HFFc6 (cell line): ENCODE results near the gene YAP1. TPM values are rescaled to one million over a fixed set of nuclear protein-coding genes. Genes with fewer than 3 reads are reported as not detected.
"Not testable (repeated sequence)": the region's sequence is repeated elsewhere in the genome, so short reads cannot be mapped to it uniquely, and the experiment has no call there.

Source experiments
- DNase-seq: peaks from one replicate; pipeline ENCODE4 v3.0.0-alpha.2; 2018
- H3K27ac Mint-ChIP-seq: 2 replicates; pipeline ENCODE4 v1.8.0; 2020; ENCODE audit warnings: mild to moderate bottlenecking, mixed read lengths
- H3K27me3 Mint-ChIP-seq: 2 replicates; pipeline ENCODE4 v1.8.0; 2021; ENCODE audit warnings: mild to moderate bottlenecking, moderate library complexity, mixed read lengths; ENCODE audit not compliant: insufficient read depth
- H3K36me3 Mint-ChIP-seq: 2 replicates; pipeline ENCODE4 v1.8.0; 2021; ENCODE audit warnings: low read depth, mixed read lengths
- H3K4me1 Mint-ChIP-seq: 2 replicates; pipeline ENCODE4 v1.8.0; 2020; ENCODE audit warnings: low read depth, mixed read lengths
- H3K4me3 Mint-ChIP-seq: 2 replicates; pipeline ENCODE4 v1.8.0; 2020; ENCODE audit warnings: mild to moderate bottlenecking, moderate library complexity, mixed read lengths
- H3K9me3 Mint-ChIP-seq: 2 replicates; pipeline ENCODE4 v1.8.0; 2020; ENCODE audit warnings: mild to moderate bottlenecking, mixed read lengths
- total RNA-seq, 6 experiments: library from RNA; stranded (reverse); fragmentation: NEBNext Ultra II Directional; extraction: Animal tissue kit (Norgen Biotek cat#: 25700); gene quantifications; 2 replicates in 1 of 6; 3 replicates in 5 of 6; pipeline ENCODE4 v1.2.3, GENCODE V29; 2021
- TF ChIP-seq, protein P1 (sequence below): fragments of 200-600 bp; sonication (generic); IDR thresholded peaks from 2 replicates; pipeline ENCODE4 v1.5.0; 2021; ENCODE audit warnings: antibody characterized with exemption, mild to moderate bottlenecking

YAP1 gene
- total RNA-seq, 6 experiments from 2014 or later: 120 to 159 (median 133) TPM

DNA sequence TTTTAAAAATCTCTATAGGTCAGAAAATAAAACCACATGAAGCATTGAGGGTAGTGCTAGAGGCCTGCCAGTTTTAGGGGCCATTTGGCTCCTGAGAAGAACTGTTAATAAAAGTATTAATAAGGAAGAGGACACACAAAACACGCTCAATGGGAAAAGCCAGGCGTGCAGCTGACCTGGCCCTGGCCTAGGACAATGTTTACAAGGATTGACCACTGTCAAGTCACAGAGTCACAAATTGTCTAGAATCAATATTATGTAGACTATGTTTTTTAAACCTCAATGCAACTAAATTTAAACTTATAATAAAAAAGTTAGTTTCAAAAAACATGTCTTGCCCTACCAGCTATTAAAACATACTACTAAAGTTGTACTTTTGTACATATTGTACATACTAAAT lies 89.4 kb downstream of the YAP1 start:
- TF ChIP-seq, protein P1, sequence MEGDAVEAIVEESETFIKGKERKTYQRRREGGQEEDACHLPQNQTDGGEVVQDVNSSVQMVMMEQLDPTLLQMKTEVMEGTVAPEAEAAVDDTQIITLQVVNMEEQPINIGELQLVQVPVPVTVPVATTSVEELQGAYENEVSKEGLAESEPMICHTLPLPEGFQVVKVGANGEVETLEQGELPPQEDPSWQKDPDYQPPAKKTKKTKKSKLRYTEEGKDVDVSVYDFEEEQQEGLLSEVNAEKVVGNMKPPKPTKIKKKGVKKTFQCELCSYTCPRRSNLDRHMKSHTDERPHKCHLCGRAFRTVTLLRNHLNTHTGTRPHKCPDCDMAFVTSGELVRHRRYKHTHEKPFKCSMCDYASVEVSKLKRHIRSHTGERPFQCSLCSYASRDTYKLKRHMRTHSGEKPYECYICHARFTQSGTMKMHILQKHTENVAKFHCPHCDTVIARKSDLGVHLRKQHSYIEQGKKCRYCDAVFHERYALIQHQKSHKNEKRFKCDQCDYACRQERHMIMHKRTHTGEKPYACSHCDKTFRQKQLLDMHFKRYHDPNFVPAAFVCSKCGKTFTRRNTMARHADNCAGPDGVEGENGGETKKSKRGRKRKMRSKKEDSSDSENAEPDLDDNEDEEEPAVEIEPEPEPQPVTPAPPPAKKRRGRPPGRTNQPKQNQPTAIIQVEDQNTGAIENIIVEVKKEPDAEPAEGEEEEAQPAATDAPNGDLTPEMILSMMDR: no peak
- peaks cover 2% of the 10 kb centered on the region for H3K27me3 Mint-ChIP-seq
- peaks cover 34% of the 10 kb centered on the region for H3K36me3 Mint-ChIP-seq
- H3K27ac Mint-ChIP-seq: no peak overlapping the region
- H3K9me3 Mint-ChIP-seq: peaks cover 10% of the 10 kb centered on the region; the same call in 1 of the 2 replicates
- DNase-seq: no peak
- H3K4me1 Mint-ChIP-seq: peaks cover 58% of the 10 kb centered on the region
- H3K4me3 Mint-ChIP-seq: no peak overlapping the region

- not testable (repeated sequence) for H3K4me3 Mint-ChIP-seq, H3K27ac Mint-ChIP-seq, DNase-seq, H3K9me3 Mint-ChIP-seq, H3K27me3 Mint-ChIP-seq
- H3K36me3 Mint-ChIP-seq: peaks cover 28% of the 10 kb centered on the region
- H3K4me1 Mint-ChIP-seq: peaks cover 55% of the 10 kb centered on the region
Measured at GRCh38 chr11:102200325-102200724, 90.1 kb downstream of the YAP1 start.

DNA sequence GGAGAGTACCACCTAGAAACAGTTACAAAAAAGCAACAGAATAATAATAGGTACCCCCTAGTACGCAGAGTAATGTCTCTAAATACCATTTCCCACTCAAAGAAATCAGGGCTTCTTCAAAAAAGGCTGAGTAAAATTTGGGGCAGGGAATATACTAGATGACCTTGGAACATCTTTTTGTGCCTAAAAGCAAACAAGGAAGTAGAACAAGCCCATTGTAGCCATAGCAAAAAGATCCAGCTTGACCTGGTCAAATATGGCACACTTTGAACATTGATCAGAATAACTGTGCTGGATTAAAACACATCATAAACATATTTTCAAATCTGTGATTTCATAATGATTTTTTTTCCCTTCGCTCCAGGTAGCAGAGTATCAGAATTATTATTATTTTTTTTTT lies 91.5 kb downstream of the YAP1 start:
- Mint-ChIP-seq H3K27ac (no peak overlapping the region), H3K36me3 (peaks cover 27% of the 10 kb centered on the region), H3K4me1 (peaks cover 42% of the 10 kb centered on the region), H3K27me3 (peaks cover 2% of the 10 kb centered on the region), H3K4me3 (no peak overlapping the region), H3K9me3 (no peaks in the 10 kb centered on the region)
- DNase-seq: no peak
- TF ChIP-seq, protein P1: no peak

DNA sequence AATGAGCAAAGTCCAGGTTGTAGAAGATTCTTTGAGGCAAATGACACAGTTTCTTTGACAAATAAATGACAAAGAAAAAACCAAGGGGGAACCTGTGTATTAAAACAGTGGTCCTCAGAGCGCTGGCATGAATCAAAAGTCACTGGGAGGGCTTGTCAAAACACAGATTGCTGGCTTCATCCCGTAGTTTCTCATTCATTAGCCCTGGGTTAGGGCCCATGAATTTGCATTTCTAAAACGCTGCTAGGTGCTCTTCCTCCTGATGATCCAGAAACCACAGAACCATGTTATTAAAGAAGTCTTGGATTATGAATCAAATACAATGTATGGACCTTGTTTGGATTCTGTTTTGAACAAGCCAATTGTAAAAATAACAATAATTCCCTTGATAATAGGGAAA lies 92.7 kb downstream of the YAP1 start:
- H3K36me3 Mint-ChIP-seq: peaks cover 36% of the 10 kb centered on the region
- TF ChIP-seq, protein P1: no peak

DNA sequence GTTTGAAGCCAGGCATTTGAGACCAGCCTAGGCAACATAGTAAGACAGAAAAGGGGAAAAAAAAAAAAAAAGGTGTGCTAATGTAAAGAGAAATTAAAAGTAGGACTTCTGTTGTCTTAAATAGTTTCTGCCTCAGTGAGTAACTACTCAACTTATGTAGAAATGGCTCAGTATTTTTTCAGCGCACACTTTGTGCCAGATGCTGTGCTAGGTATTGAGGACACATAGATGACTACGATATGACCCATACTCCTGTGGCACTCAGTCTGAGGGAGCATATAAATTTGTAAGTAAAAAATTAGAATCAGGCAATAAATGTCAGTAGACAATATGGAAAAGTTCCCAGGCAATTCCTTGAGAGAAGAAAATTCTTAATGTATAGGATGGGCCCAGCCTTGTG lies 93.9 kb downstream of the YAP1 start:
- Mint-ChIP-seq H3K27ac (peak overlapping the region; percentile 66), H3K4me3 (no peak overlapping the region), H3K9me3 (no peaks in the 10 kb centered on the region), H3K36me3 (peaks cover 42% of the 10 kb centered on the region), H3K4me1 (peaks cover 30% of the 10 kb centered on the region), H3K27me3 (peaks cover 4% of the 10 kb centered on the region)
- no peak for DNase-seq
- TF ChIP-seq, protein P1: no peak

More for the DNA sequence above, 92.7 kb downstream of the YAP1 start:
- Mint-ChIP-seq H3K4me3 (no peak overlapping the region), H3K27ac (no peak overlapping the region), H3K4me1 (peaks cover 31% of the 10 kb centered on the region), H3K9me3 (no peaks in the 10 kb centered on the region), H3K27me3 (peaks cover 4% of the 10 kb centered on the region)
- DNase-seq: no peak

DNA sequence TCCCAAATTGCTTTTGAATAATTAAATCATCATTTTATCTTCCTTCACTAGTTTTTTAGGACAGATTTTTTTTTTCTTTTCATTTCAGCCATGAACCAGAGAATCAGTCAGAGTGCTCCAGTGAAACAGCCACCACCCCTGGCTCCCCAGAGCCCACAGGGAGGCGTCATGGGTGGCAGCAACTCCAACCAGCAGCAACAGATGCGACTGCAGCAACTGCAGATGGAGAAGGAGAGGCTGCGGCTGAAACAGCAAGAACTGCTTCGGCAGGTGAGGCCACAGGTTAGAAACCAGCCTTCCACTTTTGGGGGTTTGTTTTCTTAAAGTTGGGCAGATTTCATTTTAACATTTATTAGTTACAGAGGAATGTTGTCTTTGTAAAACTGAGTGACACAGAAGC lies 95.6 kb downstream of the YAP1 start:
- Mint-ChIP-seq H3K27ac (no peak overlapping the region; the same call in 1 of the 2 replicates), H3K27me3 (peaks cover 4% of the 10 kb centered on the region), H3K9me3 (no peaks in the 10 kb centered on the region), H3K4me1 (peaks cover 30% of the 10 kb centered on the region), H3K36me3 (peaks cover 49% of the 10 kb centered on the region), H3K4me3 (no peak overlapping the region)
- DNase-seq: no peak
- TF ChIP-seq, protein P1: no peak
